Measurements from ENCODE around the gene IFI30. TPM values are rescaled to one million over a fixed set of nuclear protein-coding genes. Genes with fewer than 3 reads are reported as not detected.

Gene IFI30
- total RNA-seq, 3 donors from 2014 or later = 46.6 to 122 (median 49.4) TPM

- H3K4me3 ChIP-seq = no peak overlapping the region
- no peak for TF ChIP-seq CTCF (IDR thresholded peaks at IDR 0.05)
- no peaks in the 10 kb centered on the region for H3K36me3 ChIP-seq (ENCODE audit: low read depth)
- DNase-seq (no peak), ATAC-seq (no peak)
- intact Hi-C loops (cut with DNase I, micrococcal nuclease) = no loop called here
- no peaks in the 10 kb centered on the region for H3K9me3 ChIP-seq
- peaks cover 4% of the 10 kb centered on the region for H3K4me1 ChIP-seq (ENCODE audit: low read depth)
Measured at GRCh38 chr19:18140473-18140872, 33.1 kb upstream of the IFI30 start.

GRCh38 chr19:18141031-18141430, 32.6 kb upstream of the IFI30 start:
- Histone ChIP-seq H3K36me3 (ENCODE audit: low read depth) (no peaks in the 10 kb centered on the region), H3K4me3 (no peak overlapping the region), H3K9me3 (no peaks in the 10 kb centered on the region), H3K4me1 (ENCODE audit: low read depth) (no peaks in the 10 kb centered on the region)
- no peak for TF ChIP-seq CTCF (IDR thresholded peaks at IDR 0.05)
- ATAC-seq (no peak), DNase-seq (no peak)
- intact Hi-C loops (cut with DNase I, micrococcal nuclease) = no loop called here

GRCh38 chr19:18143902-18144301, 29.7 kb upstream of the IFI30 start:
- no peaks in the 10 kb centered on the region for H3K36me3 ChIP-seq (ENCODE audit: low read depth)
- ATAC-seq (no peak), DNase-seq (no peak)
- no peak for TF ChIP-seq CTCF (IDR thresholded peaks at IDR 0.05)
- intact Hi-C loops (cut with DNase I, micrococcal nuclease) = no loop called here
- H3K9me3 ChIP-seq = no peaks in the 10 kb centered on the region
- no peaks in the 10 kb centered on the region for H3K4me1 ChIP-seq (ENCODE audit: low read depth)
- no peak overlapping the region for H3K4me3 ChIP-seq

- Histone ChIP-seq H3K9me3 (no peaks in the 10 kb centered on the region), H3K4me1 (ENCODE audit: low read depth) (no peaks in the 10 kb centered on the region), H3K36me3 (ENCODE audit: low read depth) (no peaks in the 10 kb centered on the region), H3K4me3 (no peak overlapping the region)
- ATAC-seq (no peak), DNase-seq (peak in 1 of 3 donors; percentile 30)
- intact Hi-C loops (cut with DNase I, micrococcal nuclease) = no loop called here
- TF ChIP-seq CTCF (IDR thresholded peaks at IDR 0.05) = no peak
Measured at GRCh38 chr19:18144361-18144760, 29.3 kb upstream of the IFI30 start.

GRCh38 chr19:18144906-18145305, 28.7 kb upstream of the IFI30 start:
- TF ChIP-seq CTCF (IDR thresholded peaks at IDR 0.05) = no peak
- no peaks in the 10 kb centered on the region for H3K4me1 ChIP-seq (ENCODE audit: low read depth)
- intact Hi-C loops (cut with DNase I, micrococcal nuclease) = no loop called here

GRCh38 chr19:18145391-18145999, 28.1 kb upstream of the IFI30 start:
- no peaks in the 10 kb centered on the region for H3K36me3 ChIP-seq (ENCODE audit: low read depth)

More at GRCh38 chr19:18144906-18145305, 28.7 kb upstream of the IFI30 start:
- DNase-seq = peak in 1 of 3 donors; percentile 21
- H3K4me3 ChIP-seq = no peak overlapping the region
- no peaks in the 10 kb centered on the region for H3K36me3 ChIP-seq (ENCODE audit: low read depth)
- no peak for ATAC-seq
- no peaks in the 10 kb centered on the region for H3K9me3 ChIP-seq

More at GRCh38 chr19:18145391-18145999, 28.1 kb upstream of the IFI30 start:
- no peaks in the 10 kb centered on the region for H3K9me3 ChIP-seq
- H3K4me3 ChIP-seq = no peak overlapping the region
- intact Hi-C loops (cut with DNase I, micrococcal nuclease) = no loop called here
- H3K4me1 ChIP-seq (ENCODE audit: low read depth) = no peaks in the 10 kb centered on the region
- ATAC-seq = no peak
- no peak for DNase-seq
- no peak for TF ChIP-seq CTCF (IDR thresholded peaks at IDR 0.05)

Data from mucosa of descending colon (tissue), 3 donors.